HG03378 (cell line): ENCODE data around the gene ZPR1.
"Not testable (repeated sequence)": the region's sequence is repeated elsewhere in the genome, so short reads cannot be mapped to it uniquely, and the experiment has no call there.

ENCODE experiments used
- ATAC-seq: cut with Tn5 transposase; IDR thresholded peaks from one replicate; pipeline ENCODE4 v1.9.1; 2021; ENCODE audit warnings: mild to moderate bottlenecking, moderate library complexity; ENCODE audit not compliant: unreplicated experiment

Gene ZPR1, protein sequence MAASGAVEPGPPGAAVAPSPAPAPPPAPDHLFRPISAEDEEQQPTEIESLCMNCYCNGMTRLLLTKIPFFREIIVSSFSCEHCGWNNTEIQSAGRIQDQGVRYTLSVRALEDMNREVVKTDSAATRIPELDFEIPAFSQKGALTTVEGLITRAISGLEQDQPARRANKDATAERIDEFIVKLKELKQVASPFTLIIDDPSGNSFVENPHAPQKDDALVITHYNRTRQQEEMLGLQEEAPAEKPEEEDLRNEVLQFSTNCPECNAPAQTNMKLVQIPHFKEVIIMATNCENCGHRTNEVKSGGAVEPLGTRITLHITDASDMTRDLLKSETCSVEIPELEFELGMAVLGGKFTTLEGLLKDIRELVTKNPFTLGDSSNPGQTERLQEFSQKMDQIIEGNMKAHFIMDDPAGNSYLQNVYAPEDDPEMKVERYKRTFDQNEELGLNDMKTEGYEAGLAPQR

GRCh38 chr11:116787786-116788486 is at the start of gene ZPR1:
Gene ZPR1 (minus strand): TSS chr11:116788023. CDS start chr11:116787990, 33 bp downstream.
- peak; percentile 52 for ATAC-seq

DNA sequence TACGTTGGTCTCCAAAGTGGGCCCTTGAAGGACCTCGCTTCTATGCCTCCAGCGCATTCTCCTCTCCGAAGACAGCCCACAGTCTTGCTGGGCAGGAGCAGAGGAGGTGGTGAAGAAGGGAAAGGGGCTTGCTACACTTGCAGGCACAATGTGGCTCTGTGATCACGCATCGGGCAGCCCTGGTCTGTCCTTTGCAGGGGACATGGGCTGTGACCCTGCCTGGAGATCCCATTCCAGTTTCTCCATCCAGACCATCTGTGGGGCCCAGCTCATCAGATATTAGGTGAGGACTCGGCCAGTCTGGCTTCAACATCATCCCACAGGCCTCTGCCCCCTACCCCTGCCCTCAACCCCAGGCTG is 48.8 kb upstream of the ZPR1 start:
- no peak for ATAC-seq

DNA sequence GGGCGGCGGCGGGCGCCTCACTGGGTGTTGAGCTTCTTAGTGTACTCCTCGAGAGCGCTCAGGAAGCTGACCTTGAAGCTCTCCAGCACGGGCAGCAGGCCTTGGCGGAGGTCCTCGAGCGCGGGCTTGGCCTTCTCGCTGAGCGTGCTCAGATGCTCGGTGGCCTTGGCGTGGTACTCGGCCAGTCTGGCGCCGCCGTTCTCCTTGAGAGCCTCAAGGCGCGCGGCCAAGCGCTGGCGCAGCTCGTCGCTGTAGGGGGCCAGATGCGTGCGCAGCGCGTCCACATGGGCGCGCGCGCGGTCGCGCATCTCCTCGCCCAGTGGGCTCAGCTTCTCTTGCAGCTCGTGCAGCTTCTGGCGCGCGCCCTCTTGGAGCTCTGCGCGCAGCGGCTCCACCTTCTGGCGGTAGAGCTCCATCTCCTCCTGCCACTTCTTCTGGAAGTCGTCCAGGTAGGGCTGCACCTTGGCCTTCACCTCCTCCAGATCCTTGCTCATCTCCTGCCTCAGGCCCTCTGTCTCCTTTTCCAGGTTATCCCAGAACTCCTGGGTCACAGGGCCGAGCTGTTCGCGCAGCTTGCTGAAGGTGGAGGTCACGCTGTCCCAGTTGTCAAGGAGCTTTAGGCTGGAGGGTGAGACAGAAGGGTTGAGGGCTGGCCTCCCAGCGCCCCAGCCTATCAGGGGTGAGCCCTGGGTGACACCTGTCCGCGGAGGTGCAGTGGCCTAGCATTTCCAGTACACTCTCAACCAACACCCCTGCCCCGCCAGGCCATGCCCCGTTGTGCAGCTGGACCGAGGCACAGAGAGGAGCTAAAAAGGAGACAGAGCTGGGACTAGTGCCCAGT is 48.2 kb upstream of the ZPR1 start:
- peak; percentile 70 for ATAC-seq

- ATAC-seq, result no peak
Observed at GRCh38 chr11:116835042-116835772, 47.4 kb upstream of the ZPR1 start.

GRCh38 chr11:116834535-116835041 is 46.8 kb upstream of the ZPR1 start:
- ATAC-seq, result not testable (repeated sequence)

DNA sequence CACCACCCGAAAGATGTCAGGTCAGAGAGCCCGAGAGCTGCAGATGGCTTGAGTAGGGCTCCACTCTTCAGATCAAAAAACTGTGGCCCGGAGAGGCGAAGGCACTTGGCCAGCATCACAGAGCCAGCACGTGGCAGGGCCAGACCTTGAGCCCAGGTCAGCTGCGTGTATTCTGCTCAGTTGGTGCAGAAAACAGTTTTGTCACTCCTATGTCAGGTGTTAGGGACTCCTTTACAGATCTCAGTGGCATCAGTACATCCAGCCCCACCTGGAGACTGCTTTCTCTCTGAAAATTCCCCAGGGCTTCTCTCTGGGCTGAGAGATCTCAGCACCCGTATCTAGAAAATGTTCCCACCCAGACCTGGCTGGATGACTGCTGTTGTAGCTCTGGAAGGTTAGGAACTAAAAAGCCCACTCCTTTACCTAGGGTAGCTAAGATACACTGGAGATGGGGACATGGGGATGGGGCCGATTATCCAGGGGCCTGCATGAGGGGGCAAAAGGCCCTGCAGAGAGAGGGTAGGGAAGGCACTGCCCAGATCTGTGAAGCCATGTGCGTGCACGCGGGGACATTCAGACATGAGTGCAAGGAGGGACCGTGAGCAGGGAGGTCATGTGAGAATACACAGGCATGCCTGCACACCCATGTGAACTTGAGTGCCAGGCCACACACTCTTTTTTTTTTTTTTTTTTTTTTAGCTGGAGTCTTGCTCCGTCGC is 46.2 kb upstream of the ZPR1 start:
- no peak for ATAC-seq

DNA sequence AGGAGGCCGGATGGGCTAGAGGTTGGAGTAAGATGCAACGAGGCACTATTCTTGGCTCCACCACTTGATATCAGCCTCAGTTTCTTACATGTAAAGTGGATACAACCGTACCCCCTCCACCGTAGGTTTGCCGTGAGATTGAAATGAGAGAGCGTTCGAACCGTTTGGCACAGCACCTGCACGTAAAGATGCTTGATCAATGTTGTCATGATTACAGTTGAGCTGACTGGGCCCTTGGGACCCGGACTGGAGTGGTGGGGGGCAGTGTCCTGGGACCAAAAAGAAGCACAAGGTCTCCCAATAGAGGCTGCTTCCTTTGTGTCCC is 45.6 kb upstream of the ZPR1 start:
- no peak for ATAC-seq

DNA sequence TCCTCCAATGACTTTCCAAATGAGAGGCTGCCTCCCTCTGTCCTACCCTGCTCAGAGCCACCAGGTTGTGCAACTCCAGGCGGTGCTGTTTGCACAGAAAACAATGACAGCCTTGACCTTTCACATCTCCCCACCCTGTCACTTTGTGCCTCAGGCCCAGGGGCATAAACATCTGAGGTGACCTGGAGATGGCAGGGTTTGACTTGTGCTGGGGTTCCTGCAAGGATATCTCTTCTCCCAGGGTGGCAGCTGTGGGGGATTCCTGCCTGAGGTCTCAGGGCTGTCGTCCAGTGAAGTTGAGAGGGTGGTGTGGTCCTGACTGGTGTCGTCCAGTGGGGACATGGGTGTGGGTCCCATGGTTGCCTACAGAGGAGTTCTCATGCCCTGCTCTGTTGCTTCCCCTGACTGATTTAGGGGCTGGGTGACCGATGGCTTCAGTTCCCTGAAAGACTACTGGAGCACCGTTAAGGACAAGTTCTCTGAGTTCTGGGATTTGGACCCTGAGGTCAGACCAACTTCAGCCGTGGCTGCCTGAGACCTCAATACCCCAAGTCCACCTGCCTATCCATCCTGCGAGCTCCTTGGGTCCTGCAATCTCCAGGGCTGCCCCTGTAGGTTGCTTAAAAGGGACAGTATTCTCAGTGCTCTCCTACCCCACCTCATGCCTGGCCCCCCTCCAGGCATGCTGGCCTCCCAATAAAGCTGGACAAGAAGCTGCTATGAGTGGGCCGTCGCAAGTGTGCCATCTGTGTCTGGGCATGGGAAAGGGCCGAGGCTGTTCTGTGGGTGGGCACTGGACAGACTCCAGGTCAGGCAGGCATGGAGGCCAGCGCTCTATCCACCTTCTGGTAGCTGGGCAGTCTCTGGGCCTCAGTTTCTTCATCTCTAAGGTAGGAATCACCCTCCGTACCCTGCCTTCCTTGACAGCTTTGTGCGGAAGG is 44.8 kb upstream of the ZPR1 start:
- ATAC-seq, result no peak

DNA sequence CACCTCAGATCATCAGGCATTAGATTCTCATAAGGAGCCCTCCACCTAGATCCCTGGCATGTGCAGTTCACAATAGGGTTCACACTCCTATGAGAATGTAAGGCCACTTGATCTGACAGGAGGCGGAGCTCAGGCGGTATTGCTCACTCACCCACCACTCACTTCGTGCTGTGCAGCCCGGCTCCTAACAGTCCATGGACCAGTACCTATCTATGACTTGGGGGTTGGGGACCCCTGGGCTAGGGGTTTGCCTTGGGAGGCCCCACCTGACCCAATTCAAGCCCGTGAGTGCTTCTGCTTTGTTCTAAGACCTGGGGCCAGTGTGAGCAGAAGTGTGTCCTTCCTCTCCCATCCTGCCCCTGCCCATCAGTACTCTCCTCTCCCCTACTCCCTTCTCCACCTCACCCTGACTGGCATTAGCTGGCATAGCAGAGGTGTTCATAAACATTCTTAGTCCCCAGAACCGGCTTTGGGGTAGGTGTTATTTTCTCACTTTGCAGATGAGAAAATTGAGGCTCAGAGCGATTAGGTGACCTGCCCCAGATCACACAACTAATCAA is 44.0 kb upstream of the ZPR1 start:
- ATAC-seq, result no peak

DNA sequence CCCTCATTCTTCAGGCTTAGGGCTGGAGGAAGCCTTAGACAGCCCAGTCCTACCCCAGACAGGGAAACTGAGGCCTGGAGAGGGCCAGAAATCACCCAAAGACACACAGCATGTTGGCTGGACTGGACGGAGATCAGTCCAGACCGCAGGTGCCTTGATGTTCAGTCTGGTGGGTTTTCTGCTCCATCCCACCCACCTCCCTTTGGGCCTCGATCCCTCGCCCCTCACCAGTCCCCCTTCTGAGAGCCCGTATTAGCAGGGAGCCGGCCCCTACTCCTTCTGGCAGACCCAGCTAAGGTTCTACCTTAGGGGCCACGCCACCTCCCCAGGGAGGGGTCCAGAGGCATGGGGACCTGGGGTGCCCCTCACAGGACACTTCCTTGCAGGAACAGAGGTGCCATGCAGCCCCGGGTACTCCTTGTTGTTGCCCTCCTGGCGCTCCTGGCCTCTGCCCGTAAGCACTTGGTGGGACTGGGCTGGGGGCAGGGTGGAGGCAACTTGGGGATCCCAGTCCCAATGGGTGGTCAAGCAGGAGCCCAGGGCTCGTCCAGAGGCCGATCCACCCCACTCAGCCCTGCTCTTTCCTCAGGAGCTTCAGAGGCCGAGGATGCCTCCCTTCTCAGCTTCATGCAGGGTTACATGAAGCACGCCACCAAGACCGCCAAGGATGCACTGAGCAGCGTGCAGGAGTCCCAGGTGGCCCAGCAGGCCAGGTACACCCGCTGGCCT is 42.5 kb upstream of the ZPR1 start:
- no peak for ATAC-seq

GRCh38 chr11:116829525-116830183 is 41.8 kb upstream of the ZPR1 start, which contains the start of gene APOC3:
Gene APOC3 (plus strand): TSS chr11:116829907. CDS start chr11:116830583, 676 bp downstream.
- no peak for ATAC-seq

DNA sequence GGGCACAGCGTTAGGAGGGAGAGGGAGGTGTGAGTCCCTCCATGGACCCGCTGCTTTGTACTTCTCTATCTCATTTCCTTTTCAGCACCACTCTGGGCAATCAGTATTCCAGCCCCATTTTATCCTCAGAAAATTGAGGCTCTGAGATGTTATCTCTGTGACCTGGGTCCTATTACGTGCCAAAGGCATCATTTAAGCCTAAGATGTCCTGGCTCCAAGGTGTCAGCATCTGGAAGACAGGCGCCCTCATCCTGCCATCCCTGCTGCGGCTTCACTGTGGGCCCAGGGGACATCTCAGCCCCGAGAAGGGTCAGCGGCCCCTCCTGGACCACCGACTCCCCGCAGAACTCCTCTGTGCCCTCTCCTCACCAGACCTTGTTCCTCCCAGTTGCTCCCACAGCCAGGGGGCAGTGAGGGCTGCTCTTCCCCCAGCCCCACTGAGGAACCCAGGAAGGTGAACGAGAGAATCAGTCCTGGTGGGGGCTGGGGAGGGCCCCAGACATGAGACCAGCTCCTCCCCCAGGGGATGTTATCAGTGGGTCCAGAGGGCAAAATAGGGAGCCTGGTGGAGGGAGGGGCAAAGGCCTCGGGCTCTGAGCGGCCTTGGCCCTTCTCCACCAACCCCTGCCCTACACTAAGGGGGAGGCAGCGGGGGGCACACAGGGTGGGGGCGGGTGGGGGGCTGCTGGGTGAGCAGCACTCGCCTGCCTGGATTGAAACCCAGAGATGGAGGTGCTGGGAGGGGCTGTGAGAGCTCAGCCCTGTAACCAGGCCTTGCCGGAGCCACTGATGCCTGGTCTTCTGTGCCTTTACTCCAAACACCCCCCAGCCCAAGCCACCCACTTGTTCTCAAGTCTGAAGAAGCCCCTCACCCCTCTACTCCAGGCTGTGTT is 41.1 kb upstream of the ZPR1 start:
- ATAC-seq, result no peak

GRCh38 chr11:116827461-116827860 is 39.6 kb upstream of the ZPR1 start:
- no peak for ATAC-seq

DNA sequence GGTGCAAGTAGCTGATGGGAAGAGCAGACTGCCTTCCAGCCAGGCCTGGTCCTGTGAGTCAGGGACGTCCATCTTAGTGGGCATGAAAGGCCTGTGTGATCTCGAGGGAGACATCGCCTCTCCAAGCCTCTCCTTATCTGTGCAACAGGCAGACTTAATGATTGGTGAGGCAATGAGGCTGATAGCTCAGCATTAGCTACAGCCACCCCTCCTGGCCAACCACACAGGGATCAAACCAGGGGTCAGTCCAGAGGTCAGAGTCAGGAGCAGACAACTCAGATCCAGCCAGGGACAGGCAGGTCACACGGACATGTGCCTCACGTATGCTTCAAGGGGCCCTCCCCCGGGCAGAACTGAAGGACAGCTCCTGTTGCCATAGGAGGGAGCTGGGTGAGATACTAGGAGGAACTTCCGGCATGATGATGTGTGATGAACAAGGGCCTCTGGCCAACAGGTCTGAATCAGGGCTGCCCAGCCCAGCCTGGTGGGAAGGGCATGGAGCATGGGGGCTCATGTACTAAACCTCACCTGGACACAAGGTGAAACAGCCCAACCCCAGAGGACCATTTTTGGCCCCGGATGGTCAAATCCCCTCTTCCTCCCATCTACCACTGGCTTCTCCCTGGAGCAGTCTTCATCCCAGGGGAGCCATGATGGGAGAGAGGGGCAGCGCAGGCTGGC is 39.1 kb upstream of the ZPR1 start:
- ATAC-seq, result no peak

- ATAC-seq, result no peak
Observed at GRCh38 chr11:116825854-116826750, 38.3 kb upstream of the ZPR1 start.
